ENCODE data around the gene PGLYRP3. TPM values are rescaled to one million over a fixed set of nuclear protein-coding genes. Genes with fewer than 3 reads are reported as not detected.

Gene PGLYRP3
- total and polyA plus RNA-seq, 2 of the 13 experiments (the other 11 are each of a cell fraction or from before 2014, with no cell fraction given), result not detected

DNA sequence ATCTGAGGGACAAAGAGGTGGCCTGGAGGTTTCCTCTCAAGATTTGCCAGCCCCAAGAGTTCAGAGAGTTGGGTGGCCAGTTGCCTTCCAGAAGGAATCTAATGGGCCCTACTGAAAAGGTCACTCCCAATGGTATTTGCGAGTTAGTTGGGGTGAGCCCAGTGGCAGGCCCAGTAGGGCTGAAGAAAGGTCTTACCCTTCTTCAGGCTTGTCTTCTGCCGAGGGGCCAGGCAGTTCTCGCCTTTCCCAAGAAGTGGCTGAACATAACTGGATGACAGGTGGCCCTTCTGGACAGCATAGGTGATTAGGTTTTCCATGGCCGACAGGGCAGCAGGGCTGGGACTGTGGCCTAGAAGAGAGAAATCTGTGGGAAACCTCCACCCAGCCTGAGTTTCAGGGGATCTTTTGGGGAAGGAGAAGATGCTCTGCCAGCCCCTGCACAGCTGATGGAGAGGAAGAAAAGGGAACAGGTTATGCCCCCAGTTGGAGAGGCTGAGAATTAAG lies 28.7 kb upstream of the PGLYRP3 start:
- H4K20me1 ChIP-seq (ENCODE audit: insufficient read depth, low read length), result no peaks in the 10 kb centered on the region
- FAIRE-seq, result no peak
- no TSS peak for BruUV-seq (replicated peaks)
- TF ChIP-seq LBX2 (CRISPR knock-in tag; IDR thresholded peaks at IDR 0.05; ENCODE audit: borderline replicate concordance) (no peak), PRMT3 (CRISPR knock-in tag; IDR thresholded peaks at IDR 0.05; ENCODE audit: borderline replicate concordance, low read depth) (no peak), ZNF251 (CRISPR knock-in tag; IDR thresholded peaks at IDR 0.05) (no peak), HCFC1 (IDR thresholded peaks at IDR 0.05; ENCODE audit: low read depth, low read length) (no peak), BRD4 (CRISPR knock-in tag; IDR thresholded peaks at IDR 0.05) (no peak), ZNF484 (CRISPR knock-in tag; IDR thresholded peaks at IDR 0.05; ENCODE audit: borderline replicate concordance, low read depth) (no peak), E2F1 (CRISPR knock-in tag; IDR thresholded peaks at IDR 0.05) (no peak), ZNF547 (CRISPR knock-in tag; IDR thresholded peaks at IDR 0.05) (no peak), SMAD9 (CRISPR knock-in tag; IDR thresholded peaks at IDR 0.05) (no peak), ZNF598 (CRISPR knock-in tag; IDR thresholded peaks at IDR 0.05; ENCODE audit: borderline replicate concordance) (no peak), ARNT (IDR thresholded peaks at IDR 0.05) (no peak)
- TF ChIP-seq, protein P1, sequence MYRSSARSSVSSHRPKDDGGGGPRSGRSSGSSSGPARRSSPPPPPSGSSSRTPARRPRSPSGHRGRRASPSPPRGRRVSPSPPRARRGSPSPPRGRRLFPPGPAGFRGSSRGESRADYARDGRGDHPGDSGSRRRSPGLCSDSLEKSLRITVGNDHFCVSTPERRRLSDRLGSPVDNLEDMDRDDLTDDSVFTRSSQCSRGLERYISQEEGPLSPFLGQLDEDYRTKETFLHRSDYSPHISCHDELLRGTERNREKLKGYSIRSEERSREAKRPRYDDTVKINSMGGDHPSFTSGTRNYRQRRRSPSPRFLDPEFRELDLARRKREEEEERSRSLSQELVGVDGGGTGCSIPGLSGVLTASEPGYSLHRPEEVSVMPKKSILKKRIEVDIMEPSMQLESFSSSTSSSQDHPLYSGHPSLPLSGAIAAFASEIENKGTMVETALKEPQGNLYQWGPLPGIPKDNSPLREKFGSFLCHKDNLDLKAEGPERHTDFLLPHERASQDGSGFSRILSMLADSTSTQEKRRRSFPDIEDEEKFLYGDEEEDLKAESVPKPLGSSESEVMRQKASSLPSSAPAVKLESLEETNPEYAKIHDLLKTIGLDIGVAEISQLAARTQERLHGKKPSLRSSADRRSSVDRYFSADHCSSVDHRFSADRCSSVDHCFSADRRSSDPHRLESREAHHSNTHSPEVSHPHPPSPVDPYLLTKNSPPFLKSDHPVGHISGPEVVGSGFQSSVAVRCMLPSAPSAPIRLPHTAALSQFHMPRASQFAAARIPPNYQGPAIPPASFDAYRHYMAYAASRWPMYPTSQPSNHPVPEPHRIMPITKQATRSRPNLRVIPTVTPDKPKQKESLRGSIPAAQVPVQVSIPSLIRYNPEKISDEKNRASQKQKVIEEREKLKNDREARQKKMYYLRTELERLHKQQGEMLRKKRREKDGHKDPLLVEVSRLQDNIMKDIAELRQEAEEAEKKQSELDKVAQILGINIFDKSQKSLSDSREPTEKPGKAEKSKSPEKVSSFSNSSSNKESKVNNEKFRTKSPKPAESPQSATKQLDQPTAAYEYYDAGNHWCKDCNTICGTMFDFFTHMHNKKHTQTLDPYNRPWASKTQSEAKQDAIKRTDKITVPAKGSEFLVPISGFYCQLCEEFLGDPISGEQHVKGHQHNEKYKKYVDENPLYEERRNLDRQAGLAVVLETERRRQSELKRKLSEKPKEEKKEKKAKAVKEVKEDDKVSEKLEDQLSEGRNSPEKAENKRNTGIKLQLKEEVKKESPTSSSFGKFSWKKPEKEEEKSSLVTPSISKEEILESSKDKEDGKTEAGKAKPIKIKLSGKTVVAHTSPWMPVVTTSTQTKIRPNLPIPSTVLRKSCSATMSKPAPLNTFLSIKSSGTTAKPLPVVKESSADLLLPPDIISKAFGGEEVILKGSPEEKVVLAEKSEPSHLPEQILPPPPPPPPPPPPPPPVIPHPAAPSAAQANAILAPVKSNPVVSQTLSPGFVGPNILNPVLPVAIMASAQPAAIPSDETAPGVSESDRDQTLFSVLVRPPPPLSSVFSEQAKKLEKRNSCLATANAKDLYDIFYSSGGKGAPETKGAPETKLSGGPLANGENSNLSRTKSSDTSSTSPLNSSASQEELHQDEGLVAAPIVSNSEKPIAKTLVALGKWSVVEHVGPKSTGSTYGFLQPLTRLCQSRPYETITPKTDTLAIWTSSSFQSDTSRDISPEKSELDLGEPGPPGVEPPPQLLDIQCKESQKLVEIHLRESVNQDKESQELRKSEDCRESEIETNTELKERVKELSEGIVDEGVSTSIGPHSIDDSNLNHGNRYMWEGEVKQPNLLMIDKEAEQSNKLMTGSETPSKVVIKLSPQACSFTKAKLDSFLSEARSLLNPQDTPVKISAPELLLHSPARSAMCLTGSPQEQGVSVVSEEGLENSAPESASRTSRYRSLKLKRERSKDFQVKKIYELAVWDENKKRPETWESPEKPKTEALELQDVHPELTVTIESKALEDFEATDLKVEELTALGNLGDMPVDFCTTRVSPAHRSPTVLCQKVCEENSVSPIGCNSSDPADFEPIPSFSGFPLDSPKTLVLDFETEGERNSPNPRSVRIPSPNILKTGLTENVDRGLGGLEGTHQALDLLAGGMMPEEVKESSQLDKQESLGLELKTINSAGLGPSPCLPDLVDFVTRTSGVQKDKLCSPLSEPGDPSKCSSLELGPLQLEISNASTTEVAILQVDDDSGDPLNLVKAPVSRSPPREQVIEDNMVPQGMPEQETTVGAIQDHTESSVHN (CRISPR knock-in tag; IDR thresholded peaks at IDR 0.05), result no peak
- TF ChIP-seq, protein P2, sequence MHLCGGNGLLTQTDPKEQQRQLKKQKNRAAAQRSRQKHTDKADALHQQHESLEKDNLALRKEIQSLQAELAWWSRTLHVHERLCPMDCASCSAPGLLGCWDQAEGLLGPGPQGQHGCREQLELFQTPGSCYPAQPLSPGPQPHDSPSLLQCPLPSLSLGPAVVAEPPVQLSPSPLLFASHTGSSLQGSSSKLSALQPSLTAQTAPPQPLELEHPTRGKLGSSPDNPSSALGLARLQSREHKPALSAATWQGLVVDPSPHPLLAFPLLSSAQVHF (CRISPR knock-in tag; IDR thresholded peaks at IDR 0.05), result no peak
- H3K4me3 ChIP-seq (replicated peaks in 1 of 3; ENCODE audit: insufficient read depth in 1 of 3, low read depth in 2 of 3, low read length in 3 of 3), result no peak overlapping the region
- WGBS (ENCODE audit: low lambda C conversion rate), result 38% methylated on average over 4 of the region's 4 CpGs
- H3K27me3 ChIP-seq (ENCODE audit: control insufficient read depth in 1 of 2, insufficient read depth in 2 of 2, low read length in 2 of 2), result peaks cover 1 to 4% of the 10 kb centered on the region in 2 experiments; a peak in 2 of 5 replicates
- intact Hi-C loops (cut with micrococcal nuclease; ENCODE audit: unreplicated experiment) (no loop called here), in situ Hi-C loops (cut with HindIII; ENCODE audit: extremely low pct_ligation_motif_present, low pct_unique_long_range_greater_than_20kb) (no loop called here)
- H3K27ac ChIP-seq (ENCODE audit: extremely low read length, insufficient read depth, low read length), result no peak overlapping the region
- POLR2A ChIA-PET, result no interaction called here
- no peaks in the 10 kb centered on the region for H3K9me3 ChIP-seq (ENCODE audit: low read length)
- no peak overlapping the region for H3K4me2 ChIP-seq (ENCODE audit: low read depth, low read length)
- H3K4me1 ChIP-seq (ENCODE audit: insufficient read depth, low read length), result no peaks in the 10 kb centered on the region
- H2AFZ ChIP-seq (ENCODE audit: low read length), result no peak overlapping the region
- CTCF ChIA-PET (ENCODE audit: low intra/inter-chr PET ratio, low total read pairs), result no interaction called here
- ATAC-seq, result no peak
- no peak overlapping the region for H3K9ac ChIP-seq (ENCODE audit: insufficient read depth, low read depth, low read length)
- no peaks in the 10 kb centered on the region for H3K36me3 ChIP-seq (replicated peaks in 1 of 2; ENCODE audit: control insufficient read depth in 1 of 2, insufficient read depth in 2 of 2, low read length in 2 of 2)
- DNase-seq (ENCODE audit: low spot score), result no peak
- no peaks in the 10 kb centered on the region for H3K79me2 ChIP-seq (ENCODE audit: insufficient read depth, low read length)
